ENCODE measurements around the gene HAPSTR1.

DNA sequence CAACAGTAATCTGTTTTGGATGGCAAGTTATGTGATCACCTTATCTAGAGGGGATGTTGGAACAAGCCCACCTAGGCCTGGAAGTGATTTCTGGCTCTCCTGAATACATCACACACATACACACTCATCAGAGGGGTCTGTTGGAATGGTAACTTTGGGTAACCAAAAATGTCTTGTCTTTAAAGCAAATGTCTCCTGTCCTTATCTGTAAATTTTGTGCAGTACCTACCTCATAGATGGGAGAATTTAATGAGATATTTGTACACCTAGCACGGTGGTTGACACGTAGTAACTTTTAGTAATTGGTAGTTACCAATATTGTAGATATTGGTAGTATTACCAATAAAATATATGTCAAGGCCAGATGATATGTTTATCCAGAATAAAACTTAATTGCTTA is 24.7 kb downstream of the HAPSTR1 start:
- TF ChIP-seq, protein P1, sequence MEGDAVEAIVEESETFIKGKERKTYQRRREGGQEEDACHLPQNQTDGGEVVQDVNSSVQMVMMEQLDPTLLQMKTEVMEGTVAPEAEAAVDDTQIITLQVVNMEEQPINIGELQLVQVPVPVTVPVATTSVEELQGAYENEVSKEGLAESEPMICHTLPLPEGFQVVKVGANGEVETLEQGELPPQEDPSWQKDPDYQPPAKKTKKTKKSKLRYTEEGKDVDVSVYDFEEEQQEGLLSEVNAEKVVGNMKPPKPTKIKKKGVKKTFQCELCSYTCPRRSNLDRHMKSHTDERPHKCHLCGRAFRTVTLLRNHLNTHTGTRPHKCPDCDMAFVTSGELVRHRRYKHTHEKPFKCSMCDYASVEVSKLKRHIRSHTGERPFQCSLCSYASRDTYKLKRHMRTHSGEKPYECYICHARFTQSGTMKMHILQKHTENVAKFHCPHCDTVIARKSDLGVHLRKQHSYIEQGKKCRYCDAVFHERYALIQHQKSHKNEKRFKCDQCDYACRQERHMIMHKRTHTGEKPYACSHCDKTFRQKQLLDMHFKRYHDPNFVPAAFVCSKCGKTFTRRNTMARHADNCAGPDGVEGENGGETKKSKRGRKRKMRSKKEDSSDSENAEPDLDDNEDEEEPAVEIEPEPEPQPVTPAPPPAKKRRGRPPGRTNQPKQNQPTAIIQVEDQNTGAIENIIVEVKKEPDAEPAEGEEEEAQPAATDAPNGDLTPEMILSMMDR (IDR thresholded peaks at IDR 0.05) = no peak
- TF ChIP-seq POLR2AphosphoS5 (IDR thresholded peaks at IDR 0.05; ENCODE audit: low read depth, low read length) = no peak
- TF ChIP-seq SIN3A (IDR thresholded peaks at IDR 0.05; ENCODE audit: borderline replicate concordance, insufficient read depth, low read depth, low read length) = no peak
- TF ChIP-seq, protein P2, sequence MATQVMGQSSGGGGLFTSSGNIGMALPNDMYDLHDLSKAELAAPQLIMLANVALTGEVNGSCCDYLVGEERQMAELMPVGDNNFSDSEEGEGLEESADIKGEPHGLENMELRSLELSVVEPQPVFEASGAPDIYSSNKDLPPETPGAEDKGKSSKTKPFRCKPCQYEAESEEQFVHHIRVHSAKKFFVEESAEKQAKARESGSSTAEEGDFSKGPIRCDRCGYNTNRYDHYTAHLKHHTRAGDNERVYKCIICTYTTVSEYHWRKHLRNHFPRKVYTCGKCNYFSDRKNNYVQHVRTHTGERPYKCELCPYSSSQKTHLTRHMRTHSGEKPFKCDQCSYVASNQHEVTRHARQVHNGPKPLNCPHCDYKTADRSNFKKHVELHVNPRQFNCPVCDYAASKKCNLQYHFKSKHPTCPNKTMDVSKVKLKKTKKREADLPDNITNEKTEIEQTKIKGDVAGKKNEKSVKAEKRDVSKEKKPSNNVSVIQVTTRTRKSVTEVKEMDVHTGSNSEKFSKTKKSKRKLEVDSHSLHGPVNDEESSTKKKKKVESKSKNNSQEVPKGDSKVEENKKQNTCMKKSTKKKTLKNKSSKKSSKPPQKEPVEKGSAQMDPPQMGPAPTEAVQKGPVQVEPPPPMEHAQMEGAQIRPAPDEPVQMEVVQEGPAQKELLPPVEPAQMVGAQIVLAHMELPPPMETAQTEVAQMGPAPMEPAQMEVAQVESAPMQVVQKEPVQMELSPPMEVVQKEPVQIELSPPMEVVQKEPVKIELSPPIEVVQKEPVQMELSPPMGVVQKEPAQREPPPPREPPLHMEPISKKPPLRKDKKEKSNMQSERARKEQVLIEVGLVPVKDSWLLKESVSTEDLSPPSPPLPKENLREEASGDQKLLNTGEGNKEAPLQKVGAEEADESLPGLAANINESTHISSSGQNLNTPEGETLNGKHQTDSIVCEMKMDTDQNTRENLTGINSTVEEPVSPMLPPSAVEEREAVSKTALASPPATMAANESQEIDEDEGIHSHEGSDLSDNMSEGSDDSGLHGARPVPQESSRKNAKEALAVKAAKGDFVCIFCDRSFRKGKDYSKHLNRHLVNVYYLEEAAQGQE (IDR thresholded peaks at IDR 0.05; ENCODE audit: insufficient read depth in 1 of 2, low read depth in 2 of 2, low read length in 1 of 2) = no peak
- no peak for TF ChIP-seq TCF7L2 (IDR thresholded peaks at IDR 0.05; ENCODE audit: low read depth, low read length)

Measured in Panc1 (cell line).